ENCODE results near the gene DYNLRB1. TPM values are rescaled to one million over a fixed set of nuclear protein-coding genes. Genes with fewer than 3 reads are reported as not detected.

Gene DYNLRB1
- total and polyA plus RNA-seq, 2 of the 13 experiments (the other 11 are each of a cell fraction or from before 2014, with no cell fraction given): 140 to 244 TPM

- TF ChIP-seq POLR2AphosphoS2 (IDR thresholded peaks at IDR 0.05; ENCODE audit: low read depth, low read length) (peak; percentile 55; the same call in 1 of the 2 replicates), MLXIP (CRISPR knock-in tag; IDR thresholded peaks at IDR 0.05; ENCODE audit: borderline replicate concordance) (no peak), ZNF883 (CRISPR knock-in tag; IDR thresholded peaks at IDR 0.05; ENCODE audit: not compliant biosample characterization) (no peak), THYN1 (CRISPR knock-in tag; IDR thresholded peaks at IDR 0.05; ENCODE audit: borderline replicate concordance, low read depth) (0 out of 2 replicates have a peak, but pooled peaks have one; percentile 12), CTCF (CRISPR knock-in tag; IDR thresholded peaks at IDR 0.05) (no peak), ZNF317 (CRISPR knock-in tag; IDR thresholded peaks at IDR 0.05) (0 out of 2 replicates have a peak, but pooled peaks have one; percentile 51), ZNF224 (CRISPR knock-in tag; IDR thresholded peaks at IDR 0.05) (no peak), PAWR (CRISPR knock-in tag; IDR thresholded peaks at IDR 0.05; ENCODE audit: borderline replicate concordance) (no peak), ZNF275 (CRISPR knock-in tag; IDR thresholded peaks at IDR 0.05; ENCODE audit: borderline replicate concordance) (no peak), ZNF512B (CRISPR knock-in tag; IDR thresholded peaks at IDR 0.05; ENCODE audit: borderline replicate concordance) (no peak), HOXA5 (CRISPR knock-in tag; IDR thresholded peaks at IDR 0.05) (no peak), NR2F6 (IDR thresholded peaks at IDR 0.05) (0 out of 2 replicates have a peak, but pooled peaks have one; percentile 14), NR2F6 (CRISPR knock-in tag; IDR thresholded peaks at IDR 0.05) (peak; percentile 44), CHCHD3 (CRISPR knock-in tag; IDR thresholded peaks at IDR 0.05) (no peak), ELF3 (CRISPR knock-in tag; IDR thresholded peaks at IDR 0.05) (no peak), HDAC6 (IDR thresholded peaks at IDR 0.05; ENCODE audit: low read depth, low read length) (no peak), SATB2 (CRISPR knock-in tag; IDR thresholded peaks at IDR 0.05) (no peak)
Measured at GRCh38 chr20:34512266-34512954, 3.8 kb upstream of the DYNLRB1 start (continued).

Measured in HepG2 (cell line).